ENCODE data around the gene DENND2D. TPM values are rescaled to one million over a fixed set of nuclear protein-coding genes. Genes with fewer than 3 reads are reported as not detected.

The DENND2D gene, protein sequence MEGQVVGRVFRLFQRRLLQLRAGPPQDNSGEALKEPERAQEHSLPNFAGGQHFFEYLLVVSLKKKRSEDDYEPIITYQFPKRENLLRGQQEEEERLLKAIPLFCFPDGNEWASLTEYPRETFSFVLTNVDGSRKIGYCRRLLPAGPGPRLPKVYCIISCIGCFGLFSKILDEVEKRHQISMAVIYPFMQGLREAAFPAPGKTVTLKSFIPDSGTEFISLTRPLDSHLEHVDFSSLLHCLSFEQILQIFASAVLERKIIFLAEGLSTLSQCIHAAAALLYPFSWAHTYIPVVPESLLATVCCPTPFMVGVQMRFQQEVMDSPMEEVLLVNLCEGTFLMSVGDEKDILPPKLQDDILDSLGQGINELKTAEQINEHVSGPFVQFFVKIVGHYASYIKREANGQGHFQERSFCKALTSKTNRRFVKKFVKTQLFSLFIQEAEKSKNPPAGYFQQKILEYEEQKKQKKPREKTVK
- 1.8 TPM for total RNA-seq
- long read RNA-seq, partial matches to known transcripts: 0 of 2 reads
- long read RNA-seq, other reads (novel, unspliced or antisense): 1 of 2 reads

DNA sequence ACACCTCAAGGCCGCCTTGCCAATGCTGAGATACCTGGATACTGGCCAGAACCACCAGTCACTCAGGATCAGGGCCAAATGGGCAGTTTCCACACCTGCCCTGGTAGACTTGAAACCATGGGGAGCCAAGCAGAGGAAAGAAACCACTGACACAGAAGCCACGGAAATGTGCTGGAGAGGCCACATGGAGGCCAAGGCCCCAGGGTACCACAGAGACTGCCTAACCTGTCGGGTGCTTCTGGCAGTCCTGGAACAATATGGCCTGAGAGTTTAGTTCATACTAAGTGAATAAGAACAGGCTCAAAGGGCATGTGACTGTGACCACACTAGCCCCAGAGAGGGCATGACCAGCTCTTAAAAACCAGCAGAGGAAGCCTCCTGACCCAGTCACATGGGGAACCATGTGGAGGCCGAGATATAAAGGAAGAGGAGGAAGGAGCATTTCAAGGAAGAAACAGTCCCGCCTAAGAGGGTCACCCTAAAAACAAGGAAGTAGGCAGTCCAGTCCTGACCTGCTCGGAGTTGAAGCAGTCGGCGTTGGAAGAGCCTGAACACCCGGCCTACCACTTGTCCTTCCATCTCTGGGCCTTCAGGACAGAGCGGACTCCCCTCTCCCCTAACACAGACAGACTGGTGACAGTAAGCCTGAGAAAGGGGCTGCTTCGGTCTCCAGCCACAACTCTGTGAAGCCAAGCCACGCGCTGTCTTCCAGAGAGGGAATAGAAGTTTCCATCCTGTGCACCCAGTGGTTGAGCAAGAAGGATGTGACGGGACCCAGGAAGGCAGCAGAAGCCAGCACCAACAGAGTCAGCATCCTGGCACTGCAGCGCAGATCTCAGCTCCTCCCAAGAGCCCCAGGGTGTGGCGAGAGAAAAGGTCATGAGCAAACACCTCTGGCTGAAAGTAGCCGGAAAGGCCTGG, at the start of gene DENND2D:
TSS of gene DENND2D (minus strand) at position 766 of the 921 bp plus-strand sequence. CDS start at position 579, 187 bp downstream.
- Histone ChIP-seq H3K4me3 (peak within 1 kb of the TSS; percentile 29), H3K27ac (replicated peaks) (peak within 1 kb of the TSS; percentile 46), H3K4me1 (peaks cover 17% of the 10 kb centered on the region), H3K27me3 (ENCODE audit: low read depth) (peaks cover 25% of the 10 kb centered on the region), H3K36me3 (no peaks in the 10 kb centered on the region), H3K9me3 (replicated peaks) (no peaks in the 10 kb centered on the region)
- TF ChIP-seq, protein P1, sequence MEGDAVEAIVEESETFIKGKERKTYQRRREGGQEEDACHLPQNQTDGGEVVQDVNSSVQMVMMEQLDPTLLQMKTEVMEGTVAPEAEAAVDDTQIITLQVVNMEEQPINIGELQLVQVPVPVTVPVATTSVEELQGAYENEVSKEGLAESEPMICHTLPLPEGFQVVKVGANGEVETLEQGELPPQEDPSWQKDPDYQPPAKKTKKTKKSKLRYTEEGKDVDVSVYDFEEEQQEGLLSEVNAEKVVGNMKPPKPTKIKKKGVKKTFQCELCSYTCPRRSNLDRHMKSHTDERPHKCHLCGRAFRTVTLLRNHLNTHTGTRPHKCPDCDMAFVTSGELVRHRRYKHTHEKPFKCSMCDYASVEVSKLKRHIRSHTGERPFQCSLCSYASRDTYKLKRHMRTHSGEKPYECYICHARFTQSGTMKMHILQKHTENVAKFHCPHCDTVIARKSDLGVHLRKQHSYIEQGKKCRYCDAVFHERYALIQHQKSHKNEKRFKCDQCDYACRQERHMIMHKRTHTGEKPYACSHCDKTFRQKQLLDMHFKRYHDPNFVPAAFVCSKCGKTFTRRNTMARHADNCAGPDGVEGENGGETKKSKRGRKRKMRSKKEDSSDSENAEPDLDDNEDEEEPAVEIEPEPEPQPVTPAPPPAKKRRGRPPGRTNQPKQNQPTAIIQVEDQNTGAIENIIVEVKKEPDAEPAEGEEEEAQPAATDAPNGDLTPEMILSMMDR (IDR thresholded peaks at IDR 0.05; ENCODE audit: borderline replicate concordance): no peak
- peak; percentile 32 for DNase-seq
- intact Hi-C loops (cut with micrococcal nuclease): no loop called here

DNA sequence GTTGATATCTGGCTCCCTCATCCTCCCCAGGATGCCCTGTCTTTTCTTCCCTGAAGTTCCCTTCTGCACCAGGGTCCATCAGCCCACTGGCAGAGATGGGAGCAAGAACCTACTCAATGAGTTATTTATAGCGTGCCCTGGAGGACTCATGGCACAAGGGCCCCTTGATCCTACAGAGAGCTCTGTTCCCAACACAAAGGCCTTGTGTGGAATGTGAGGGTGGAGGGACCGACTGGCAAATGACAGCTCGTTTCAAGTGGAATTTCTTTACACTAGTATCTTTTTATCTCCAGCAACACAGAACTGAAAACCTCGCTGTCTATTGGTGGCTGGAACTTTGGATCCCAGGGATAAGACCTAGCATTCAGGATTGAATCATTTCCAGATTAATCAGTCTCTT, 49.5 kb upstream of the DENND2D start:
- H3K36me3 ChIP-seq: no peaks in the 10 kb centered on the region
- no peaks in the 10 kb centered on the region for H3K4me1 ChIP-seq
- TF ChIP-seq, protein P1 (IDR thresholded peaks at IDR 0.05; ENCODE audit: borderline replicate concordance): no peak
- intact Hi-C loops (cut with micrococcal nuclease): no loop called here
- no peak overlapping the region for H3K27ac ChIP-seq (replicated peaks)
- H3K9me3 ChIP-seq (replicated peaks): no peaks in the 10 kb centered on the region
- H3K27me3 ChIP-seq (ENCODE audit: low read depth): peaks cover 5% of the 10 kb centered on the region
- no peak for DNase-seq
- H3K4me3 ChIP-seq: no peak overlapping the region

DNA sequence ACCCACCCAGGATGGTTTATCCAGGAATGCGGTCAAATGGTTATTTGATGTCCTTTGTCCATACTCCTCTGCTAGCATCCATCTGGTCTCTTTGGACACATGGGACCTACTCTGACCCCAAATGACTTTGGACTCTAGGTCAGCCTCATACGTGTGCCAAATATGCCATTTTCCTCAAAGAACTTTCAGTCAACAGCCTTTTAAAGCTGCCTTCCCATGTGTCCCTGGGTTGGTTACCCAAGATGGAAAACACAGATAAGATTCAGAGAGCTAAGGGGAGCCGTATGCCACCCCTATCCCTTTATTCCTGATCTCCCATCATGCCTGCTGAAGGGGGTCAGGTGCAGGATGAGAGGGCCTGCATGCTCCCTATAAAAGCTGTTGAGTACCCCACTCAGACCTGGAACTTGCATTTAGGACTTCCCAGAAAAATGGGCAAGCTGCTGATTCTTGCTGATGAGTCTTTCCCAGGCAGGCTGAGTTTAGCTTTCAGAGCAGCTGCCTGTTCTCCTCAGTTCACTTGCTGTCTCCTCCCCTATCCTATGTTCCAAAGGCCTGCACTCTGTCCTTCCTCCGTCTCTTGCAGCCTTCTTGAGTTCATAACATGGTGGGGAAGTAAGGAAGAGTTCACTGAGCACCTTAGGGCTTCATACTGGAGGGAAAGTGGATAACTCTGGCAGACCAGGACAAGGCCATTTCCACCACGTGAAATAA, 46.8 kb upstream of the DENND2D start:
- no peak for DNase-seq
- no peaks in the 10 kb centered on the region for H3K36me3 ChIP-seq
- no peaks in the 10 kb centered on the region for H3K27me3 ChIP-seq (ENCODE audit: low read depth)
- no peaks in the 10 kb centered on the region for H3K9me3 ChIP-seq (replicated peaks)
- peaks cover 17% of the 10 kb centered on the region for H3K4me1 ChIP-seq
- TF ChIP-seq, protein P1 (IDR thresholded peaks at IDR 0.05; ENCODE audit: borderline replicate concordance): no peak
- intact Hi-C loops (cut with micrococcal nuclease): no loop called here
- no peak overlapping the region for H3K4me3 ChIP-seq
- no peak overlapping the region for H3K27ac ChIP-seq (replicated peaks)

DNA sequence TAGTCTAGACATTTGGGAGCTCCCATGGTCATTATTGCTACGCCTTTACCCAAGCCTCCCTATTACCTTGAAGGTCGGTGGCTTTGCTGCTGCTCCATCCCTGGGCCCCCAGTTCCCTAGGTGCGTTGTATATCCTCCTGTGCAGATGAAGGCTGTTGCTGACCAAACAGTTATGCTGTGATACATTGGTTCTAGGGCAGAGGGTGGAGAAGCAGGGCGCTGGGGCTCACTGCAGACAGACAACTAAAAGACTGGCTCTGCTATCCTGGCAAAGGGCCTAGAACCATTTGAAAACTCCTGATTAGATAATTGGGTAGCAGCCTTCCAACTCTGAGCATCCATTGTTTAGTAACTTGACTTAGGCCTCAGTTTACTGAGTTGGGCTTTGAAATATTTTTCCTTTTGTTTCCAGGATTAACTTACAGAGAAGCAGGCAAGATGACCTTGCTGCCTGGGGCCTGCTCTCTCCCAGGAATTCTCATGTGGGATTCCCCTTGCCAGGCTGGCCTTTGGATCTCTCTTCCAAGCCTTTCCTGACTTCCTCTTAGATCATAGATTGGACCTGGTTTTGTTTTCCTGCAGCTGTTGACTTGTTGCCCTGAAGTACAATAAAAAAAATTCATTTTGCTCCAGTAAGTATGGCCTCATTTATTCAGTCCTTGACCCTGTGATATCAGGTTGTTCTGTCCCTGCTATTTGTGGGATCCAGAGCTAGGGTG, 42.5 kb upstream of the DENND2D start:
- Histone ChIP-seq H3K9me3 (replicated peaks) (no peaks in the 10 kb centered on the region), H3K4me1 (peaks cover 17% of the 10 kb centered on the region), H3K36me3 (no peaks in the 10 kb centered on the region), H3K27me3 (ENCODE audit: low read depth) (no peaks in the 10 kb centered on the region), H3K27ac (replicated peaks) (peak overlapping the region; percentile 32), H3K4me3 (no peak overlapping the region)
- DNase-seq: peak; percentile 40
- TF ChIP-seq, protein P1 (IDR thresholded peaks at IDR 0.05; ENCODE audit: borderline replicate concordance): no peak
- intact Hi-C loops (cut with micrococcal nuclease): no loop called here

All from left ventricle myocardium inferior (tissue), 1 donor.